Activated B cell treated with CpG ODN at 0.5 μM for 24 hours (primary cell): ENCODE results near the gene MGLL. TPM values are rescaled to one million over a fixed set of nuclear protein-coding genes. Genes with fewer than 3 reads are reported as not detected.

Experiments
- ATAC-seq: fragments of 200-7000 bp; cut with Tn5 transposase; one replicate; pipeline ENCODE4 v1.10.0; 2021; ENCODE audit warnings: low read depth, mild to moderate bottlenecking, moderate library complexity
- CTCF ChIA-PET: fragments of 350-600 bp; sonication (Branson Sonifier 250); formaldehyde crosslinking; loops from one replicate; lab custom pipeline; 2021; ENCODE audit warnings: antibody characterized with exemption; lab: Charles Lee
- POLR2A ChIA-PET: fragments of 350-600 bp; sonication (Branson Sonifier 250); formaldehyde crosslinking; loops from one replicate; lab custom pipeline; 2021; ENCODE audit warnings: antibody characterized with exemption; lab: Charles Lee
- DNase-seq: peaks from one replicate; pipeline ENCODE4 v3.0.0; 2022
- H3K27ac Mint-ChIP-seq: one replicate; pipeline ENCODE4 v1.8.0; 2020; ENCODE audit warnings: mixed read lengths
- H3K27me3 Mint-ChIP-seq: one replicate; pipeline ENCODE4 v1.8.0; 2021; ENCODE audit warnings: mixed read lengths
- H3K36me3 Mint-ChIP-seq: one replicate; pipeline ENCODE4 v1.8.0; 2021; ENCODE audit warnings: low read depth, mixed read lengths
- H3K4me1 Mint-ChIP-seq: one replicate; pipeline ENCODE4 v1.8.0; 2021; ENCODE audit warnings: mixed read lengths
- H3K4me3 Mint-ChIP-seq: one replicate; pipeline ENCODE4 v1.8.0; 2020; ENCODE audit warnings: mild to moderate bottlenecking, mixed read lengths
- H3K9me3 Mint-ChIP-seq: one replicate; pipeline ENCODE4 v1.8.0; 2020; ENCODE audit warnings: mixed read lengths
- intact Hi-C: fragments of 100-400 bp; cut with micrococcal nuclease; formaldehyde crosslinking; loops from one replicate; pipeline ENCODE4 v1.15.1; 2024
- total RNA-seq: library from RNA; stranded (reverse); gene quantifications from 2 replicates; pipeline ENCODE4 v1.2.3, GENCODE V29; 2022
- TF ChIP-seq, protein P1 (sequence below): fragments of 200-600 bp; IDR thresholded peaks from one replicate; pipeline ENCODE4 v1.8.0; 2022; ENCODE audit warnings: antibody characterized with exemption, mild to moderate bottlenecking

MGLL gene
- total RNA-seq, 1 donor from 2014 or later = 19.1 TPM

GRCh38 chr3:127781411-127782001, 40.8 kb downstream of the MGLL start:
- no peak overlapping the region for H3K27ac Mint-ChIP-seq
- H3K36me3 Mint-ChIP-seq = peaks cover 2% of the 10 kb centered on the region
- TF ChIP-seq, protein P1, sequence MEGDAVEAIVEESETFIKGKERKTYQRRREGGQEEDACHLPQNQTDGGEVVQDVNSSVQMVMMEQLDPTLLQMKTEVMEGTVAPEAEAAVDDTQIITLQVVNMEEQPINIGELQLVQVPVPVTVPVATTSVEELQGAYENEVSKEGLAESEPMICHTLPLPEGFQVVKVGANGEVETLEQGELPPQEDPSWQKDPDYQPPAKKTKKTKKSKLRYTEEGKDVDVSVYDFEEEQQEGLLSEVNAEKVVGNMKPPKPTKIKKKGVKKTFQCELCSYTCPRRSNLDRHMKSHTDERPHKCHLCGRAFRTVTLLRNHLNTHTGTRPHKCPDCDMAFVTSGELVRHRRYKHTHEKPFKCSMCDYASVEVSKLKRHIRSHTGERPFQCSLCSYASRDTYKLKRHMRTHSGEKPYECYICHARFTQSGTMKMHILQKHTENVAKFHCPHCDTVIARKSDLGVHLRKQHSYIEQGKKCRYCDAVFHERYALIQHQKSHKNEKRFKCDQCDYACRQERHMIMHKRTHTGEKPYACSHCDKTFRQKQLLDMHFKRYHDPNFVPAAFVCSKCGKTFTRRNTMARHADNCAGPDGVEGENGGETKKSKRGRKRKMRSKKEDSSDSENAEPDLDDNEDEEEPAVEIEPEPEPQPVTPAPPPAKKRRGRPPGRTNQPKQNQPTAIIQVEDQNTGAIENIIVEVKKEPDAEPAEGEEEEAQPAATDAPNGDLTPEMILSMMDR = no peak
- ATAC-seq (no peak), DNase-seq (no peak)
- H3K4me3 Mint-ChIP-seq = no peak overlapping the region
- no peaks in the 10 kb centered on the region for H3K27me3 Mint-ChIP-seq
- ChIA-PET POLR2A (no interaction called here), CTCF (no interaction called here)
- peaks cover 20% of the 10 kb centered on the region for H3K4me1 Mint-ChIP-seq
- H3K9me3 Mint-ChIP-seq = peaks cover 9% of the 10 kb centered on the region
- intact Hi-C loops = no loop called here

DNA sequence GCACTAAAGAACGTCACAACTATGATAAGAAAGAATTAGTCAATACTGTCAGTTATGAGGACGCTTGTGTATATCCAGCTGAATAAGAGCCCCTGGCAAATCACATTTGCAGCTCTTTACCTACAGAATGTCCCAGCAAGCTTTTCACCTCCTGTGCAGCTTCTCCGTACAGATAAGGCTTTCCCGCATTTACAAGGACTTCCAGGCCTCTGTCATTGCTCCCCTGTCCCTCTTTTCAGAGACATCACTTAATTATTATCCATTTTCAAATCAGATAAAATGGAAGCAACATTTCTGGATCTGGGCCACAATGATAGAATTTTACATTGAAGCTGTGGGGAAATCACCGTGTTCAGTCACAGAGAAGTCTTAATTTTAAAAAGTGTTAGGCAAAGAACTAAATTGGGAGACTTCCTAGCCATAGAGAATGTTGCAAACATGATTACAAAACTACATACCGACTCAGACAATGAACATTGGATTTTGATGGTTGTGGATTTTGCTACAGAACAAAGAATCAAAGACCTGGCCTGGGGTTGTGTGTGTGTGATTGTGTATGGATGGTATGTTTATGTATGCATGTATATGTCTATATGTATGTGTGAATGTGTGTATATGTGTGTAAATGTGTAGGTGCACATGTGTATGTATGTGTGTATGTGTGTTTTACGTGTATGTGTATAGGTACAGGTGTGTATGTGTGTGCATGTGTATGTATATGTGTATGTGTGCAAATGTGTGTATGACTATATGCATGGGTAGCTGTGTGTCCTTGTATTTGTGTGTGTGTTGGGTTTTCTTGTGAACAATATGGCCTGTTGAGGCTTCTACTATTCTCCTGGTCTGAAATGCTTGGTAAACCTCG, 41.5 kb downstream of the MGLL start:
- DNase-seq = no peak
- peaks cover 27% of the 10 kb centered on the region for H3K4me1 Mint-ChIP-seq
- intact Hi-C loops = no loop called here
- H3K27me3 Mint-ChIP-seq = no peaks in the 10 kb centered on the region
- no peak for ATAC-seq
- H3K9me3 Mint-ChIP-seq = peaks cover 9% of the 10 kb centered on the region
- H3K27ac Mint-ChIP-seq = no peak overlapping the region
- no peak overlapping the region for H3K4me3 Mint-ChIP-seq
- H3K36me3 Mint-ChIP-seq = peaks cover 2% of the 10 kb centered on the region
- TF ChIP-seq, protein P1 = no peak
- POLR2A ChIA-PET = no interaction called here
- CTCF ChIA-PET = no interaction called here

- peak overlapping the region; percentile 42 for H3K27ac Mint-ChIP-seq
- ChIA-PET POLR2A (interaction anchor here (1.0 to 2.1 kb wide), 2 partner anchors 18 to 29 kb away, joined by 3 to 5 read pairs; no protein-coding TSS in a partner anchor), CTCF (no interaction called here)
- ATAC-seq (no peak), DNase-seq (no peak)
- peaks cover 2% of the 10 kb centered on the region for H3K36me3 Mint-ChIP-seq
- peaks cover 38% of the 10 kb centered on the region for H3K4me1 Mint-ChIP-seq
- no peaks in the 10 kb centered on the region for H3K27me3 Mint-ChIP-seq
- H3K9me3 Mint-ChIP-seq = peaks cover 9% of the 10 kb centered on the region
- TF ChIP-seq, protein P1 = no peak
- no peak overlapping the region for H3K4me3 Mint-ChIP-seq
- intact Hi-C loops = no loop called here
Observed at GRCh38 chr3:127779747-127780146, 42.6 kb downstream of the MGLL start.

DNA sequence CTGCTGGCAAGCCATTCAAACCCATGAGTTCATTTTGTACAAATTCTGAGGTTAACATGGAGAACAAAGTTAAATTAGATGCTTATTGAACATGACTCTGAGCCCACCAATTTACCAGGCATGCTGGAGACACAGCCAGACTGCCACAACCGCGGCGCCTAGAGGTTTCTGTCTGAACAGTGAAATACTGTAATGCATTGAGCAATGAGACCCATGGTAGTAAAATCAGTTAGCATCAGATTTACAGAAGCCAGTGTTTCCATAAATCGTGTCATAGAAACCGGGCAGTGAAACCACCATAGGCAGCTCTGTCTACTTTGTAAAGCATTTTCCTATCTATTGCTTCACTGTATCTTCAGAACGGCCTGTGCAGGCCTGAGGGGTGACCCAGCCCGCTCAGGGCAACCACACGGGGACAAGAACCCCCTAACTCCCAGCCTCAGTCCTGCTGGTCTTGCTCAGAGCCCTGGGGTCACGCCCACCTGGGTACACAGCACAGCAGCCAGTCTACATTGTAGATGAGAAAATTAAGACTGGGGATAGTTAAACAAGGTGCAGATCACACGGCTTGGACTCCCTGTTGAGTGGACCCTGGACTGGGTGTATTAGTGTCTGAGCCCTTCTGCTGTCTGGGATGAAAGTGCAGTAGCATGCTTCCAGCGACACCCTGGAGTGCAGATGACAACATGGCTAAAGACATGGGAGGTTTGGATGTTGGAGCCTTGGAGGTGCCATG, 44.2 kb downstream of the MGLL start:
- no peak for ATAC-seq
- ChIA-PET CTCF (no interaction called here), POLR2A (interaction anchor here (2.1 kb wide), 1 partner anchor 16 kb away, joined by 5 read pairs; no protein-coding TSS in a partner anchor)
- H3K27ac Mint-ChIP-seq = peak overlapping the region; percentile 32
- intact Hi-C loops = loop anchor here (2.0 kb wide), 1 partner anchor 15 kb away; no protein-coding TSS in a partner anchor
- peaks cover 9% of the 10 kb centered on the region for H3K9me3 Mint-ChIP-seq
- no peak overlapping the region for H3K4me3 Mint-ChIP-seq
- peaks cover 47% of the 10 kb centered on the region for H3K4me1 Mint-ChIP-seq
- H3K27me3 Mint-ChIP-seq = no peaks in the 10 kb centered on the region
- TF ChIP-seq, protein P1 = no peak
- DNase-seq = no peak
- H3K36me3 Mint-ChIP-seq = peaks cover 2% of the 10 kb centered on the region
